CD4-positive, alpha-beta T cell (primary cell): ENCODE data around the gene WASF3. TPM values are rescaled to one million over a fixed set of nuclear protein-coding genes. Genes with fewer than 3 reads are reported as not detected.

ENCODE experiments used
- ATAC-seq: fragments of 200-7000 bp; cut with Tn5 transposase; one replicate; pipeline ENCODE4 v1.10.0; 2022; ENCODE audit warnings: mild to moderate bottlenecking; ENCODE audit not compliant: poor library complexity
- CTCF ChIA-PET: fragments of 350-600 bp; sonication (Branson Sonifier 250); formaldehyde crosslinking; loops from one replicate; lab custom pipeline; 2021; ENCODE audit warnings: antibody characterized with exemption, inconsistent platforms; lab: Charles Lee
- POLR2A ChIA-PET: fragments of 350-600 bp; sonication (Branson Sonifier 250); formaldehyde crosslinking; loops from one replicate; lab custom pipeline; 2021; ENCODE audit warnings: antibody characterized with exemption, inconsistent platforms; lab: Charles Lee
- DNase-seq, 14 experiments: peaks; one replicate each; pipeline ENCODE4 v3.0.0-alpha.2; 2013 to 2020; ENCODE audit warnings: mixed read lengths in 2 of 14
- H3K27ac ChIP-seq, 2 donors: one replicate each; pipeline versions ENCODE4 v1.5.1 to v1.7.0; 2013; ENCODE audit warnings: low read length in 2 of 2, low read depth in 1 of 2, mild to moderate bottlenecking in 1 of 2
- H3K27me3 ChIP-seq, 2 experiments: 1 replicate in 1 of 2; 2 replicates in 1 of 2; pipeline versions ENCODE4 v1.6.1 to v1.7.0; 2013; ENCODE audit warnings: low read length in 2 of 2, control low read depth in 1 of 2, mild to moderate bottlenecking in 1 of 2, moderate library complexity in 1 of 2; ENCODE audit not compliant: insufficient read depth in 2 of 2, control insufficient read depth in 1 of 2
- H3K36me3 ChIP-seq: one replicate; pipeline ENCODE4 v1.6.1; 2013; ENCODE audit warnings: low read length, control low read depth; ENCODE audit not compliant: insufficient read depth
- H3K4me1 ChIP-seq: one replicate; pipeline ENCODE4 v1.6.1; 2013; ENCODE audit warnings: low read length, control low read depth; ENCODE audit not compliant: insufficient read depth
- H3K4me3 ChIP-seq: one replicate; pipeline ENCODE4 v1.5.1; 2013; ENCODE audit warnings: mild to moderate bottlenecking, low read length, moderate library complexity
- H3K9me3 ChIP-seq, 2 experiments: 1 replicate in 1 of 2; 2 replicates in 1 of 2; pipeline versions ENCODE4 v1.6.1 to v1.7.0; 2013; ENCODE audit warnings: low read length in 2 of 2, mild to moderate bottlenecking in 2 of 2, control low read depth in 1 of 2, moderate library complexity in 1 of 2; ENCODE audit not compliant: control insufficient read depth in 1 of 2, insufficient read depth in 1 of 2
- H3K27ac Mint-ChIP-seq: one replicate; pipeline ENCODE4 v1.8.0; 2020; ENCODE audit warnings: mixed read lengths
- H3K27me3 Mint-ChIP-seq: one replicate; pipeline ENCODE4 v1.8.0; 2021; ENCODE audit warnings: mixed read lengths
- H3K36me3 Mint-ChIP-seq: one replicate; pipeline ENCODE4 v1.8.0; 2021; ENCODE audit warnings: low read depth, mixed read lengths
- H3K4me1 Mint-ChIP-seq: one replicate; pipeline ENCODE4 v1.8.0; 2021; ENCODE audit warnings: low read depth, mixed read lengths
- H3K4me3 Mint-ChIP-seq: one replicate; pipeline ENCODE4 v1.8.0; 2020; ENCODE audit warnings: mild to moderate bottlenecking, mixed read lengths
- H3K9me3 Mint-ChIP-seq: one replicate; pipeline ENCODE4 v1.8.0; 2020; ENCODE audit warnings: mixed read lengths
- intact Hi-C, 2 experiments: fragments of 100-400 bp; cut with DNase I in 1 of 2; cut with micrococcal nuclease in 1 of 2; formaldehyde crosslinking; loops; one replicate each; pipeline versions ENCODE4 v1.15.1 to v1.9.0; 2023 to 2025; cut with DNase I, micrococcal nuclease
- total RNA-seq, 174 experiments: library from RNA in 2 of 174; stranded (reverse) in 2 of 174; gene quantifications; one replicate each; pipeline ENCODE4 v1.2.3 and lab custom pipeline; 2021 to 2026
- TF ChIP-seq, protein P1 (sequence below): fragments of 200-600 bp; IDR thresholded peaks from one replicate; pipeline ENCODE4 v1.8.0; 2022; ENCODE audit warnings: antibody characterized with exemption, mild to moderate bottlenecking

The WASF3 gene
- total RNA-seq, 2 experiments from 2014 or later = 0.08 TPM; not detected in 1

DNA sequence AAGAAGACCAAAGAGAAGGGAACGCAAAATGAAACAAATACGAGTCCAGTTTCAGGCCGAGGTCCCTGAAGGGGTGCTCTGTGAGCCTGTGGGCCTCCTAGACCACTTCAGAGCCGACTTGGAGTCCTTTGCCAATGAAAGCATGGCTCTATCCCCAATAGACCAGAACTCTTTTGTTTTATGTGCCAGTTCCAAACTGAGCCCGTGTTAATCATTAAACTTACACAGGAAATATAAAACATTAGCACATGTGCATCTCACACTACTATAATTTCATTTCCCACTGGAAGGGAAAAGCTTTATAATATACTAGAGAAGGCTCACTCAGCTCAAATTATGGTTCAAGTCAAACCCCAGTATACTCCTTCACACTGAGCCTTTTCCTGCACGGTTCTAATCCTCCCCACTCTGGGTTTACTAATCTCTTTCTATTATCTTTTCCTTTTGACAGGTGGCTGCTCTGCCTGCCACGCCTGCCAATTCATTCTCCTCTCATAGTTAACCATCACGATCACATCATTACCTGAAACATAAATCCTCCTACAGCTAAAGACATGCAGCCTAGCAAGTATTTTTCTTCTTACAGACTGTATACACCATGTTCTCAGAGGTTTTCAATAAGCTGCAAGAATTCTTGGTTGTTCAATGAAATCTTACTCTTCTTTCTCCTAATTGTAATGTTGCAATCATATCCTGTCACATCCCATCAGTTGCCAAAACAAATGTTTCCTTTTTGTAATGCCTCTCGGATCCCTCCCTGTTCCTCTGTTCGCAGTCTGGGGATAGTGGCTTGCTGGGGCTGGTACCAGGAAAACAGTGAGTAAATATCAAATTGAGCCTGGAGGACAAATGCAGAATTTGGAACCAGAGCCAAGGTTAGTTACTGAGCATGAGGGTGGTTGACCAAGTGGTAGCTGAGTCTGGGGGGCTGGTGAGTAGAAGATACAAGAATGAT, 18.8 kb upstream of the WASF3 start:
- no peak overlapping the region for H3K27ac ChIP-seq
- no peak overlapping the region for H3K4me3 ChIP-seq
- TF ChIP-seq, protein P1, sequence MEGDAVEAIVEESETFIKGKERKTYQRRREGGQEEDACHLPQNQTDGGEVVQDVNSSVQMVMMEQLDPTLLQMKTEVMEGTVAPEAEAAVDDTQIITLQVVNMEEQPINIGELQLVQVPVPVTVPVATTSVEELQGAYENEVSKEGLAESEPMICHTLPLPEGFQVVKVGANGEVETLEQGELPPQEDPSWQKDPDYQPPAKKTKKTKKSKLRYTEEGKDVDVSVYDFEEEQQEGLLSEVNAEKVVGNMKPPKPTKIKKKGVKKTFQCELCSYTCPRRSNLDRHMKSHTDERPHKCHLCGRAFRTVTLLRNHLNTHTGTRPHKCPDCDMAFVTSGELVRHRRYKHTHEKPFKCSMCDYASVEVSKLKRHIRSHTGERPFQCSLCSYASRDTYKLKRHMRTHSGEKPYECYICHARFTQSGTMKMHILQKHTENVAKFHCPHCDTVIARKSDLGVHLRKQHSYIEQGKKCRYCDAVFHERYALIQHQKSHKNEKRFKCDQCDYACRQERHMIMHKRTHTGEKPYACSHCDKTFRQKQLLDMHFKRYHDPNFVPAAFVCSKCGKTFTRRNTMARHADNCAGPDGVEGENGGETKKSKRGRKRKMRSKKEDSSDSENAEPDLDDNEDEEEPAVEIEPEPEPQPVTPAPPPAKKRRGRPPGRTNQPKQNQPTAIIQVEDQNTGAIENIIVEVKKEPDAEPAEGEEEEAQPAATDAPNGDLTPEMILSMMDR = no peak
- Mint-ChIP-seq H3K27me3 (peaks cover 26% of the 10 kb centered on the region), H3K4me1 (no peaks in the 10 kb centered on the region), H3K27ac (no peak overlapping the region), H3K4me3 (no peak overlapping the region), H3K36me3 (no peaks in the 10 kb centered on the region), H3K9me3 (no peaks in the 10 kb centered on the region)
- CTCF ChIA-PET = no interaction called here
- peaks cover 6 to 11% of the 10 kb centered on the region in 2 experiments for H3K27me3 ChIP-seq
- ATAC-seq (no peak), DNase-seq (no peak)
- no peaks in the 10 kb centered on the region for H3K36me3 ChIP-seq
- no peaks in the 10 kb centered on the region for H3K4me1 ChIP-seq
- POLR2A ChIA-PET = no interaction called here
- peaks cover 0 to 3% of the 10 kb centered on the region in 2 experiments for H3K9me3 ChIP-seq
- intact Hi-C loops = no loop called here

DNA sequence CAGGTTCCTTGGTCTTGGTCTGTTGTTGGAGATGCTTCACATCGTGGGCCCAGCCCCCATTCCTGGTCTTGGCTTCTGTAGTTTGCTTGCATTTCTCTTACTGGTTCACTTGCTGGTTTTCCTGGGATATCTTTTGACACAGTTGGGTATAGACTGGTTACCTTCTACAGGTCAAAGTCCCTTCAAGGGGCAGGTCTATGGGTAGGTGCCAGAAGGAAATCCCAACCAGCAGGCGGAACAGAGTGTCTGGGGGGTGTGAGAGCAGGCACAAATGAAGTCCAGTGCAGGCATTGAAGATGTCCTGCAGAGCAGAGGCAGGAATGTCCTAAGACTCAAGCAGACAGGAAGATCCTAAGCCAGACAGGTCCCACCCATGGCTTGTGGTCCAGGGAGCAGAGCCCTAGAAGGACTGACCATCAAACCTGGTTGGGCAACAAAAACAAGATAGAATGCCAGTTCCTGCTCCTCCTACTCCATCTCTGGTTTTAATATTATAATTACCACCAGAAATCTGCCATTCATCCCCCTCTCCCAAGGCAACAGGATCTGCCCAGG, 17.7 kb upstream of the WASF3 start:
- intact Hi-C loops = no loop called here
- peaks cover 0 to 3% of the 10 kb centered on the region in 2 experiments for H3K9me3 ChIP-seq
- H3K4me1 ChIP-seq = no peaks in the 10 kb centered on the region
- no peak overlapping the region for H3K27ac Mint-ChIP-seq
- H3K4me3 ChIP-seq = no peak overlapping the region
- no peak overlapping the region for H3K4me3 Mint-ChIP-seq
- no peaks in the 10 kb centered on the region for H3K36me3 ChIP-seq
- ChIA-PET CTCF (no interaction called here), POLR2A (no interaction called here)
- ATAC-seq = no peak
- no peaks in the 10 kb centered on the region for H3K36me3 Mint-ChIP-seq
- DNase-seq = no peak
- peaks cover 26% of the 10 kb centered on the region for H3K27me3 Mint-ChIP-seq
- H3K27ac ChIP-seq = no peak overlapping the region
- H3K9me3 Mint-ChIP-seq = no peaks in the 10 kb centered on the region
- H3K27me3 ChIP-seq = peaks cover 6 to 11% of the 10 kb centered on the region in 2 experiments
- H3K4me1 Mint-ChIP-seq = no peaks in the 10 kb centered on the region
- TF ChIP-seq, protein P1 = no peak

DNA sequence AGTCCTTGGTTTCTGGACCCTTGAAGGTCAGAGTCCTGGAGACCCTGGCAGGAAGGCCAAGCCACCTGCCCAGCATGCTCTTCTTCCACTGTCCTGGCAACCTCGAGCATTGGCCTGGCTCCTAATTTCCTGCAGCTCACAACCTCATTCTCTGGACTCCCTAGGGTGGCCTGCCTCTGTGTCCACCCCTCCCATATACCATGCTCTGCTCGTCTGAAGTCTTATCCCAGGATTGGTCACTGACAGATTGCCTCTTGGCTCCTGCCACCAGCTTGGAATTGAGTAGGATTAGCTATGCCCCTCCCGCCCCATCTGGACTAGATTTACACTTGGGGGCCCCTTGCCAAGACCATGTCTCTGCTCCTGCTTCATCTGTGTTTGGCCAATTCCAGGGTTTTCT, 17.1 kb upstream of the WASF3 start:
- DNase-seq (no peak), ATAC-seq (no peak)
- no peaks in the 10 kb centered on the region for H3K36me3 Mint-ChIP-seq
- H3K4me3 Mint-ChIP-seq = no peak overlapping the region
- H3K27me3 Mint-ChIP-seq = peaks cover 26% of the 10 kb centered on the region
- intact Hi-C loops = no loop called here
- ChIA-PET POLR2A (no interaction called here), CTCF (no interaction called here)
- H3K9me3 Mint-ChIP-seq = no peaks in the 10 kb centered on the region
- no peak overlapping the region for H3K27ac Mint-ChIP-seq
- no peak overlapping the region for H3K27ac ChIP-seq
- H3K9me3 ChIP-seq = peaks cover 0 to under 1% of the 10 kb centered on the region in 2 experiments
- H3K36me3 ChIP-seq = no peaks in the 10 kb centered on the region
- H3K4me1 ChIP-seq = no peaks in the 10 kb centered on the region
- no peaks in the 10 kb centered on the region for H3K4me1 Mint-ChIP-seq
- TF ChIP-seq, protein P1 = no peak
- H3K27me3 ChIP-seq = peaks cover 6 to 11% of the 10 kb centered on the region in 2 experiments
- H3K4me3 ChIP-seq = no peak overlapping the region
